MM.1S (cell line): ENCODE data around the gene PAK1.

Source experiments
- DNase-seq: peaks from one replicate; pipeline ENCODE4 v3.0.0-alpha.2; 2015
- H2AFZ ChIP-seq: fragments of 300-600 bp; sonication (generic); 2 replicates; pipeline ENCODE4 v1.6.0; 2016; ENCODE audit warnings: antibody characterized with exemption, low read length
- H3F3A ChIP-seq: fragments of 300-600 bp; sonication (generic); 2 replicates; pipeline ENCODE4 v1.6.1; 2016; ENCODE audit warnings: mild to moderate bottlenecking, antibody characterized with exemption, low read length, moderate library complexity, mixed read lengths; ENCODE audit not compliant: insufficient read depth
- H3K27ac ChIP-seq: fragments of 300-600 bp; sonication (generic); 2 replicates; pipeline ENCODE4 v1.5.1; 2016; ENCODE audit warnings: mild to moderate bottlenecking, low read length
- H3K27me3 ChIP-seq: fragments of 300-600 bp; sonication (generic); replicated peaks from 2 replicates; pipeline ENCODE4 v1.6.0; 2016; ENCODE audit warnings: low read length; ENCODE audit not compliant: insufficient read depth
- H3K36me3 ChIP-seq: fragments of 300-600 bp; sonication (generic); replicated peaks from 2 replicates; pipeline ENCODE4 v1.6.1; 2016; ENCODE audit warnings: mild to moderate bottlenecking, low read length, mixed read lengths; ENCODE audit not compliant: insufficient read depth
- H3K4me1 ChIP-seq: fragments of 300-600 bp; sonication (generic); 2 replicates; pipeline ENCODE4 v1.6.1; 2016; ENCODE audit warnings: low read length, mixed read lengths
- H3K4me2 ChIP-seq: fragments of 300-600 bp; sonication (generic); 2 replicates; pipeline ENCODE4 v1.6.0; 2016; ENCODE audit warnings: low read depth, low read length
- H3K4me3 ChIP-seq: fragments of 300-600 bp; sonication (generic); 2 replicates; pipeline ENCODE4 v1.5.1; 2016; ENCODE audit warnings: low read length, mixed read lengths
- H3K79me2 ChIP-seq: fragments of 300-600 bp; sonication (generic); 2 replicates; pipeline ENCODE4 v1.6.1; 2016; ENCODE audit warnings: mixed run types, low read length, mixed read lengths
- H3K9ac ChIP-seq: fragments of 300-600 bp; sonication (generic); 2 replicates; pipeline ENCODE4 v1.6.1; 2016; ENCODE audit warnings: low read length, mixed read lengths
- H3K9me2 ChIP-seq: fragments of 300-600 bp; sonication (generic); replicated peaks from 2 replicates; pipeline ENCODE4 v1.6.1; 2016; ENCODE audit warnings: mild to moderate bottlenecking, low read length, mixed read lengths; ENCODE audit not compliant: insufficient read depth
- H3K9me3 ChIP-seq: fragments of 300-600 bp; sonication (generic); replicated peaks from 2 replicates; pipeline ENCODE4 v1.6.1; 2016; ENCODE audit warnings: mild to moderate bottlenecking, low read length, mixed read lengths; ENCODE audit not compliant: insufficient read depth
- H4K20me1 ChIP-seq: fragments of 300-600 bp; sonication (generic); 2 replicates; pipeline ENCODE4 v1.6.1; 2016; ENCODE audit warnings: mild to moderate bottlenecking, low read length, moderate library complexity, mixed read lengths; ENCODE audit not compliant: insufficient read depth
- EZH2 ChIP-seq: fragments of 300-600 bp; sonication (generic); optimal IDR thresholded peaks from 2 replicates; pipeline ENCODE3; 2017; ENCODE audit warnings: low read depth, mild to moderate bottlenecking, antibody characterized with exemption, low read length, mixed read lengths
- EZH2phosphoT487 ChIP-seq: fragments of 300-600 bp; sonication (generic); IDR thresholded peaks from 2 replicates; pipeline ENCODE4 v1.6.1; 2018; ENCODE audit warnings: antibody characterized with exemption, low read length
- TF ChIP-seq, protein P1 (sequence below): fragments of 300-600 bp; sonication (generic); IDR thresholded peaks from 2 replicates; pipeline ENCODE4 v1.5.1; 2016; ENCODE audit warnings: antibody characterized with exemption, low read length, mixed read lengths

Gene PAK1

DNA sequence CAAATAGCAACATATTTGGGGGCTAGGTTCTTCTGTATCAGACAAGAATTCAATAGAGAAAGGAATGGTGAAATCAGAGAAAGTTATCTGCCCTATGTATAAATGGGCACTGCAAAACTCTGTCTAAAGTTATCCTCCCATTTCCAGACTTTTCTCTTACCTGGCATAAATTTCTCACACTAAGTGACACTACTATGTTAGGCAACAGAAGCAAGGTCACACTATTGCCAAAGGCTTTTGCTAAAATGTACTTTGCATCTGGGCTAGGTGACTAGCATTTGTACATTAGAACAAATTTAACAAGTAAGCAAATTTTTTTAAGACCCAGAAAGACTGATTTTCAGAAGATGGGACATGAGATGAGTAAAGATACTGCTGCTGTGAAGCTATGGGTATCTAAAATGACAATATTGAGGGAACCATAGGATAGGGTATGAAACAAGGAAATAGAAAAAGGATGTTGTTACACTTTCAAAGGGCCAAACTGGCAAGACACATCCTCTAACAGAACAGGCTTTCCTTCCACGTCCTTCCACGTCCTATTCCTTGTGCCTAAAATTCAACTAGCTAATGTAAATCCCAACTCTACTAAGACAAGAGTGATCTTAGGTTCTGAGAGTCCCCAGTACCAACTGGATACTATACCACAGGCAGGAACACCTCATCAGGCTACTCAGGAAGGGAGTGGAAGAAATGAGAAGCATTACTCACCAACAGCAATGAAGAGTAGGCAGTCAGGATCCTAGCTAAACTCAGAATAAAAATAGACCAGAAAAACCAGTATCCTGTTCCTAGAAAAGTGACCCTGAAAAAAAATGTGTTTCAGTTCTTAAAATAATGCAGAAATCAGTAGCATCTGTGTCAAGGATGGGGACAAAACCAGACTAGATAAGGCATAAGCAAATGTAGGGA, 195.0 kb downstream of the PAK1 start:
- H3F3A ChIP-seq, result no peaks in the 10 kb centered on the region
- no peaks in the 10 kb centered on the region for H3K9me2 ChIP-seq
- TF ChIP-seq EZH2 (no peak), EZH2phosphoT487 (no peak)
- TF ChIP-seq, protein P1, sequence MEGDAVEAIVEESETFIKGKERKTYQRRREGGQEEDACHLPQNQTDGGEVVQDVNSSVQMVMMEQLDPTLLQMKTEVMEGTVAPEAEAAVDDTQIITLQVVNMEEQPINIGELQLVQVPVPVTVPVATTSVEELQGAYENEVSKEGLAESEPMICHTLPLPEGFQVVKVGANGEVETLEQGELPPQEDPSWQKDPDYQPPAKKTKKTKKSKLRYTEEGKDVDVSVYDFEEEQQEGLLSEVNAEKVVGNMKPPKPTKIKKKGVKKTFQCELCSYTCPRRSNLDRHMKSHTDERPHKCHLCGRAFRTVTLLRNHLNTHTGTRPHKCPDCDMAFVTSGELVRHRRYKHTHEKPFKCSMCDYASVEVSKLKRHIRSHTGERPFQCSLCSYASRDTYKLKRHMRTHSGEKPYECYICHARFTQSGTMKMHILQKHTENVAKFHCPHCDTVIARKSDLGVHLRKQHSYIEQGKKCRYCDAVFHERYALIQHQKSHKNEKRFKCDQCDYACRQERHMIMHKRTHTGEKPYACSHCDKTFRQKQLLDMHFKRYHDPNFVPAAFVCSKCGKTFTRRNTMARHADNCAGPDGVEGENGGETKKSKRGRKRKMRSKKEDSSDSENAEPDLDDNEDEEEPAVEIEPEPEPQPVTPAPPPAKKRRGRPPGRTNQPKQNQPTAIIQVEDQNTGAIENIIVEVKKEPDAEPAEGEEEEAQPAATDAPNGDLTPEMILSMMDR, result no peak
- H4K20me1 ChIP-seq, result no peaks in the 10 kb centered on the region
- H3K79me2 ChIP-seq, result no peaks in the 10 kb centered on the region
- DNase-seq, result no peak
- no peaks in the 10 kb centered on the region for H3K36me3 ChIP-seq
- no peaks in the 10 kb centered on the region for H3K27me3 ChIP-seq
- H3K9me3 ChIP-seq, result no peaks in the 10 kb centered on the region
- H3K27ac ChIP-seq, result no peak overlapping the region
- no peaks in the 10 kb centered on the region for H3K4me1 ChIP-seq
- H3K9ac ChIP-seq, result no peak overlapping the region
- no peak overlapping the region for H3K4me3 ChIP-seq
- H3K4me2 ChIP-seq, result no peak overlapping the region
- no peak overlapping the region for H2AFZ ChIP-seq

DNA sequence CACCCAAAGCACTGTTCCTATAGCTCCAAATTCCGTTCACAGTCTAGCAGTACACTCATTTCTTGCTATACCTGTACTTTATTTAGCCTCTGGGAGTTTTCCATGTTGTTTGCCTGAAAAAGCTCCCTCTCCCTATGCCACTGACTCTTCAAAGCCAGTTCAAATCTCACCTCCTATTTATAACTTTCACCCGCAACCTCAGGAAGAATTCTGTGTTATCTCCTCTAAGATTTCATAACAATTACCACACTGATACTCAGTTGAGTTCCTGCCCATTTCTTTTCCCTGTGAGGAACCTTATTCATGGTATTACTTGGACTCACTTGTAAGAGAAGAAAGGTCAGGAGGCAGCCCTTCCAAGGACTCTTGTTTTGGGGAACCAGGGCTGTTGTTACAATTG, 197.6 kb downstream of the PAK1 start:
- Histone ChIP-seq H3K9me3 (no peaks in the 10 kb centered on the region), H3K4me1 (no peaks in the 10 kb centered on the region), H2AFZ (no peak overlapping the region), H4K20me1 (no peaks in the 10 kb centered on the region), H3K79me2 (no peaks in the 10 kb centered on the region), H3K27me3 (no peaks in the 10 kb centered on the region), H3K27ac (no peak overlapping the region), H3K9me2 (no peaks in the 10 kb centered on the region), H3K4me2 (no peak overlapping the region), H3K4me3 (no peak overlapping the region), H3K36me3 (no peaks in the 10 kb centered on the region), H3K9ac (no peak overlapping the region), H3F3A (no peaks in the 10 kb centered on the region)
- TF ChIP-seq EZH2phosphoT487 (no peak), EZH2 (no peak)
- TF ChIP-seq, protein P1, result no peak
- DNase-seq, result no peak
